ENCODE measurements around the gene SLITRK4. TPM values are rescaled to one million over a fixed set of nuclear protein-coding genes. Genes with fewer than 3 reads are reported as not detected.

The SLITRK4 gene
- polyA plus RNA-seq, 3 donors, result 0.15 to 0.34 (median 0.21) TPM

- WGBS, 3 donors, result 8 to 30% (median 10%) methylated on average over 2 of the region's 2 CpGs
Measured at GRCh38 chrX:143580266-143580665, 55.6 kb downstream of the SLITRK4 start.

More at GRCh38 chrX:143580266-143580665, 55.6 kb downstream of the SLITRK4 start:
- H3K27ac ChIP-seq (ENCODE audit: low read depth, low read length), result no peak overlapping the region

Other genes starting within 250 kb of the SLITRK4 start
- not detected for gene SPANXN3, start 118.6 kb downstream of the SLITRK4 start, polyA plus RNA-seq
- gene SPANXN2, start 84.7 kb upstream of the SLITRK4 start, polyA plus RNA-seq, result not detected
- not detected for gene UBE2NL, start 248.0 kb upstream of the SLITRK4 start, polyA plus RNA-seq